NCI-H226 (cell line): ENCODE results near the gene KCNJ12.
"Not testable (repeated sequence)": the region's sequence is repeated elsewhere in the genome, so short reads cannot be mapped to it uniquely, and the experiment has no call there.

ENCODE experiments used
- DNase-seq: peaks from one replicate; pipeline ENCODE4 v3.0.0-alpha.2; 2015

The KCNJ12 gene

DNA sequence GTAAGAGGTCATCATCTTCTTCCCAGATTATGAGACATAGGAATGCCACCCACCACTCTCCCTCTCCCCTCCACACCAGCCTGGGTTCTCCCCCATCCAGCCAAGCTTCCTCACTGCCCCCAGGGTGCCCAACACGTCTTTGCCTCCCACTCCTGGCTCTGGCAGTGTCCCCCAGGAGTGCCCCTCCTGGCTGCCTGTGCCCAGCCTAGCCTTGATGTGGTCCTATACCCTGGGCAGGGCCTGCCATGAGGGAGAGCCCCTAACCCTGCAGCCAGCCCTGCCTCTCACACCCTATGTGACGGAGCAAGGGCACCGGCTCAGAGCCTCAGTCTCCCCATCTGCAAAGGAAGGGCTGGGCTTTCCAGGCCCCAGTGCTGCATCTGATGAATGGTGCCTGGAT lies 33.8 kb downstream of the KCNJ12 start:
- not testable (repeated sequence) for DNase-seq

DNA sequence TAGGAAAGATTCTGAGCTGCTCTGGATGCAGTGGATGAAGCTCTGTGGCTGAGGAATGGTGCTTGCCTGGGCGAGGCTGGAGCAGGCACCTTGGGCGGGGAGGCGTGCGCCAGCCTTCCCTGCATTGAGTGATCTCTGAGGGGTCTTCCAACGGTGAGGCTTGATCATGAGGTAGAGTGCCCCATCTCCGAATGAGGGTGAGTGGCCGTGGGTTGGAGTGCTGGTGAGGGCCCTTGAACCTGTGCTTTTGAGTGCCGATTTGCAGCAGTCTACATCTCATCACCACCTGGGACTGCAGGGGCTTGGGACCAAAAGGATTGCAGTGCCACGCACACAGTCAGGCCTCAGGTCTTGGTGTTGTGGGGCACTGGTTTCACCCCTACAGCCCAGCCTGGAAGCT lies 34.2 kb downstream of the KCNJ12 start:
- not testable (repeated sequence) for DNase-seq

DNA sequence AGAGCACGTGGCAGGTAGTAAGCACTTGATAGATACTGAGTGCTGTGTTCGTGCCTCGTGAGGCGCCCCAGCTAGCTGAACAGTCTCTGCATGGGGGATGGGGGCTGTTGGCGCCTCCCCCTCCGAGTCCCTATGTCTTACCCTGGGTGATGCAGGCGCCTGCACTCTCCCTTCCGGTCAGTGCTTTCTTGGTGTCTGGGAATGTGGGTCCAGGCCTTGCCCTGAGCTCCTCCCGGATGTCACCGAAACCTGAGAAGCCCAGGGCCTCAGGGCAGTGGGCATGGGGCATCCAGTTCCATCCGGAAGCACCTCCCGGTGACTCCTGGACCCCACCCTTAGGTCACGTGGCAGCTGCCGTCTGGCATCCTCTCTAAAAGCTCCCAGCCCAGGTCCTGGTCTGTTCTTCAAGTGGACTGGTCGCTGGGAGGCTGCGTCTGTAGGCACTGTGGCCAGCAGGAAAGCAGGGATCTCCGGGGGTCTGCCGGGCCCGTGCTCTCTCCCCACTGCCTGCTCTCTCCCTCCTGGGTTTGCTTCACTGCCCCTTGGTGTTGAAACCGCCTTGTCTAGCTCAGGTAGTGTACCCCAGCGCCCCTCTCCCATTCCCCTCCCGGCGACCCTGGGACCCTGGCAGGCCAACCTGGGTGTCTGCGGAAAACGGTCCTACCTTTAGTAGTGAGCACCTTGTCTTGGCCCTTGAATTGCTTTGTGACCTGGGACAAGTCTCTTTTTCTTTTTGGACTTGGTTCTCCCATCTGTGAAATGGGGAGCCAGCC lies 34.9 kb downstream of the KCNJ12 start:
- DNase-seq, result not testable (repeated sequence)

DNA sequence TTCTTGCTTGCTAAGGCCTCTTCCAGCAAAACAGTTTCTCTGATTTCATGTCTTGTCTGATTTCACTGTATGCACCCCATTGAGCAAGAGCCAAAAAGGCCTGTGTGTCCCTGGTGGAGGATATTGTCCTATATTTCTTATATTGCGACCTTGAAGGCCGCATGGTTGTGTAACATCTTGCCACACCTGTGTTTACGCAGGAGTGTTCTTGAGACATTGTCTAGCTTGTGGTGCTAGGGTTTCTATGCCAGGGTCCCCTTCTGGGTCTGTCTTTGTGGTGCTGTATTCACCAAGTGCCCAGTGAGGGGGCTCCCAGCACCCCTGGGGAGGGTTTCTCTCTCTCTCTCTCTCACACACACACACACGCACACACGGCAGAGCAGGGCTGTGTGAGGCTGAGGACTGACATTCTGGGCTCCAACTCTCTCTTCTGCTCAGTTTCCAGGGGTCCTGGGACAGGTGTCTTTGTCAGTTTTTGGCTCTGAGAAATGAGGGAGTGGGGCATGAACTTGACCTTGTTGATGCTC lies 35.6 kb downstream of the KCNJ12 start:
- not testable (repeated sequence) for DNase-seq

DNA sequence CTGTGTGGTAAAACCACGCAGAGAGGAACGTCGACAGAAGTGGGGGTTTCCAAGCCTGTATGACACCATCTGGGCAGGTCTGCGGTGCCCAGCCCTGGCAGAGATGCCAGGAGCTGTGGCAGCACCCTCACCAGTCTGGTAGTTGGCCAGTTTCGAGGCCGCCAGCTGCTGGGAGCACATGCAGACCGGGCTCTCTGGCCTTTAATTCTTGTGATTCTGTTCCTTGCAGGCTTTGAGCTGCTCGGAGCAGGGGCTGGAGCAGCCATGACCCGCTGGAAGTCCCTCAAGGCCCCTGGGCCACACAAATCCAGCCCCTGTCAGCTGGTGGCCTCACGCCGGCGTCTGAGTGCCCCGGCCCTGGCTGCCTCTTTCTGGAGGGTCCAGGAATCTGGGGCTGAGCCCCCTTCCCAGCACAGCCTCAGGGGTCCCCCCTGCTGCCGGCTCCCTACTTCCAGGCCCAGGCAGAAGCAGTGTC lies 36.1 kb downstream of the KCNJ12 start:
- not testable (repeated sequence) for DNase-seq

DNA sequence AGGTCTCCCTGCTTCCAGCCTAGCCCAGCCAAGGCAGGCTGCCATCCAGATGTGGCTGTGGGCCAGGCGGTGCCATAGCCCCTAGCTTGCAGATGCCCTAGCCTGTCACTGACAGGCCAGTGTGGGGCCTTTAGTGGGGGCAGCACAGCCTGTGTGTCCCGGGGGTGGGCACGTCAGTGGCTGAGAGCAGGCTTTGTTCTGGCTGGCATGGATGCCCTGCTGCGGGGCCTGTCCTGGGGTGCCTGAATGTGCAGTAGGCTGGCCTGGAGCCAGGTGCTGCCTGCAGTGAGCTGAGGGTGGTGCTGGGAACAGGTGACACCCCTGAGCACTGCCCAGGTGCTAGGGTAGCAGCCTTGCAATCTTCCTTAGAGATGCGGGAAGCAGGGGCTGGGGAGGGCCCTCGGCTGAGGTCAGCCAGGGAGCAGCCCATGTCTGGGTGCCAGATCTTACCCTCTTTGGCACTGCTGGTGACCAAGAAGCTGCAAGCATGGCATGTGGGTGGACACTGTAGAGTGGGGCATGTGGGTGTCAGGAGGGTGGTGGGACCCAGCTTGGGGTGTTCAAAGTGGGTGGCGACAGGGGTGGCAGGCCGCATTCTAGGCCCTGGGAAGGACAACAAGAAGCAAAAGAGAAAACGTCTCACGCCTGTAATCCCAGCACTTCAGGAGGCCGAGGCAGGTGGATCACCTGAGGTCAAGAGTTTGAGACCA lies 37.6 kb downstream of the KCNJ12 start:
- not testable (repeated sequence) for DNase-seq

DNA sequence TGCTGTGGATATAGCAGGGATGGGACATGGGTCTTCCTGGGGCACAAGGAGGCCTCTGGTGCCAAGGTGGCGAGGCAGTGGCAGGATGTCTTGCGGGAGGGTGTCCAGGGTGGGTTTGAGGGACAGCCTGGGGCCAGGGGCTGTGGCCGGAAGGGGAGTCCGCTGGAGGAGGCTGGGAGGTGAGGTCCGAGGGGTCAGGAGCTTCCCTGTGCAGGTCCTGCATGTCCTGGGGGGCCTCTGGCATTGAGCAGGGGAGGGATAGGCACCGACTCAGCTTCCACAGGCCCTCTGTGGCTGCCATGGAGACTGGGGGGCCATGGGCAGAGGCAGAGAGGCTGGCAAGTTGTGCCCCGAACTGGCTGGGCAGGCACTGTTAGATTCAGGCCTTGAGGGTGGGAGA lies 38.5 kb downstream of the KCNJ12 start:
- DNase-seq, result not testable (repeated sequence)

DNA sequence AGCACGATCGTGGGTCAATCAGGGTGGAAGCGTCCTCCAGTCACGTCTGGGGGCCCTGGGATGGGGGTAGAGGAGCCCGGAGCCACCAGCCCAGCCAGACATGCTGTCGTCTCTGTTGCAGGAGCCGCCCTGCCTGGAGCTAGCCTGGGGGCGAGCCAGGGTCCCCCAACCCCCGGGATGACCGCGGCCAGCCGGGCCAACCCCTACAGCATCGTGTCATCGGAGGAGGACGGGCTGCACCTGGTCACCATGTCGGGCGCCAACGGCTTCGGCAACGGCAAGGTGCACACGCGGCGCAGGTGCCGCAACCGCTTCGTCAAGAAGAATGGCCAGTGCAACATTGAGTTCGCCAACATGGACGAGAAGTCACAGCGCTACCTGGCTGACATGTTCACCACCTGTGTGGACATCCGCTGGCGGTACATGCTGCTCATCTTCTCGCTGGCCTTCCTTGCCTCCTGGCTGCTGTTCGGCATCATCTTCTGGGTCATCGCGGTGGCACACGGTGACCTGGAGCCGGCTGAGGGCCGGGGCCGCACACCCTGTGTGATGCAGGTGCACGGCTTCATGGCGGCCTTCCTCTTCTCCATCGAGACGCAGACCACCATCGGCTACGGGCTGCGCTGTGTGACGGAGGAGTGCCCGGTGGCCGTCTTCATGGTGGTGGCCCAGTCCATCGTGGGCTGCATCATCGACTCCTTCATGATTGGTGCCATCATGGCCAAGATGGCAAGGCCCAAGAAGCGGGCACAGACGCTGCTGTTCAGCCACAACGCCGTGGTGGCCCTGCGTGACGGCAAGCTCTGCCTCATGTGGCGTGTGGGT lies 39.2 kb downstream of the KCNJ12 start:
- DNase-seq, result not testable (repeated sequence)

DNA sequence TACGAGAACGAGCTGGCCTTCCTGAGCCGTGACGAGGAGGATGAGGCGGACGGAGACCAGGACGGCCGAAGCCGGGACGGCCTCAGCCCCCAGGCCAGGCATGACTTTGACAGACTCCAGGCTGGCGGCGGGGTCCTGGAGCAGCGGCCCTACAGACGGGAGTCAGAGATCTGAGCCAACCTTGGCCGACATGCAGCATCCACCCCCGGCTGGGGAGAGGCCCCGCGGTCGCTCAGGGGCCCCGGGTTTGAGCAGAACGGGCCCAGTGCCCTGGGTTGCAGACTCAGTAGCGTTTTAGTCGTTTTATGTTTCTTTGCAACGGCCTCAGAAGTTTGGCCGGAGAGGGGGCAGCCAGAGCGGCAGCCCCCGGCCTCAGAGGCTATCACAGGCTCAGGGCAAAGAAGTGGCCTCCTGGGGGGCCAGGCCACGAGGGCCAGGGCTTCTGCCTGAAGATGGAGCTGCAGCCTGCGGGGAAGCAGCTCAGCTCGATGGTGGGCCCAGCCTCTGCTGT lies 40.4 kb downstream of the KCNJ12 start:
- DNase-seq, result not testable (repeated sequence)

DNA sequence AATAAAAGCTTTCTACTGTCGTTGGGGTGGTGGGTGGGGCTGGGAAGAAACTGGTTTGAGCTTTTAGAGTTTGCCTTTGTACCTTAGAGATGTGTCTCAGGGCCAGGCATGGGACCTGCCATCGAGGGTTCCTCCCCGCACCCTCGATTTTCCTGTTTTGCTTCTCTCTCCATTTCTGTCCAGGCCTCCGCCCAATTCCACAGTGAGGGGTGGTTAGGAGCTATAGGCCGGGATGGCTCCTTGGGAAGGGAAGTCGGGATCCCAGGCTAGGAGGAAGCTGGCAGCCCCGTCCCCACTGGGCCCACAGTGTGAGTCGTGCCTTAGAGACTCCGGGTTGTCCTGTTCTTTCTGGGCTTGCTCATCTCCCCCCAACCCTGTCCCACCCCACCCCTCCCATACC lies 41.2 kb downstream of the KCNJ12 start:
- not testable (repeated sequence) for DNase-seq

DNA sequence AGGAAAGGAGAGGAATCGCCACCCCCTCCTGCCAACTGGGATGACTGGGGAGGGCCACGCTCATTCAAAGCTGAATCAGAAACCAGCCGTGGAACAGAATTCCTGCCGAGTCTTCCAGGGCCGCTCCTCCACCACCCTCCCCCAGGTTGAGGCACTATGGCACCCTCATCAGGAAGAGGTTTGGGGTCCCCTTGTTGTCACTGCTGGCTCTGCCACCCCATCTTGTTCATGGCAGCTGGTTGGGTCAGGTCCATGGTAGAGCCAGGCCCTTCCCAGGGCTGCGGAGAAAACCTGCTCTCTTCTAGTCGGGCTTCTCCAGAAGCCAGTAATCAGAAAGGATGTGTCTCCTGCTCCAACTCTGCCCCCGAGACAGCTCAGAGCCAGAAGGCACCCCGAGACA lies 41.8 kb downstream of the KCNJ12 start:
- no peak for DNase-seq

DNA sequence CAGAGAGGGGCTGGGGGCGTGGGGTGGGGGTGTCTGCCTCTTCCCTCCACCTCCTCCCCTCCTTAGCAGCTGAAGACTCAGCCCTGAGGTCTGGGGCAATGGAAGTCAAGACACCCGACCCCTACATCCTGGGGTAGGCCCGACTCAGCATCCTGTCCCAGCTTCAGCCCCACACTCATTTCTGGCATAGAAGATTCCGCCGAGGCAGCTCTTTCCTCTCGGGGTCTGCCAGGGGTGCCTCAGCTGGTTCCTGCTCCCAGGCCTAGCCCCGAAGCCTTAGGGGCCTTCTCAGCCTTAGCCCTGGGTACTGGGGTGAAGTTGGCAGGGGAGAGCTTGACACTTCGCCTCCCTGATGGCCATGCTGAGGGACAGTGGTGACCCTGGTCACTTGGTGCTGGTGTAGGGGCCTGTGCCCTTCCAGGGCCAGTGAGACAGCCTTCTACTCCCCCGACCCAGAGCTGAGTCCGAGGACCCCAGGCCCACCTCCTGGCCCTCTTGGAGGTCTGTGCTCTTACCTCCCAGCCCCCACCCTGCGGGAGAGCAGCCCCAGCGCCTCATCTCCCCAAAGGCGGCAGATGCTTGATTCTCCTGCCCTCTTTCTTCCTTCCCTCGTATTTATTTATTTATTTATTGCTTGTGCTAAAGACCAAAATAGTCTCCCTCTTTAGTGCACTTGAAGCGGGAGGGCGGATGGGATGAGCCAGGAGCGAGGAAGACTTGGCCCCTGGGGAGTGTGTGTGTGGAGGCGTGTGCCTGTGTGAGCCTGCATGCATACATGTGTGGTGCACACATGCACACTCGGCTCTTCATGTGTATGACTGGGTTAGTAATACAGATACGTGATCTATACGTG lies 42.5 kb downstream of the KCNJ12 start:
- DNase-seq, result no peak

DNA sequence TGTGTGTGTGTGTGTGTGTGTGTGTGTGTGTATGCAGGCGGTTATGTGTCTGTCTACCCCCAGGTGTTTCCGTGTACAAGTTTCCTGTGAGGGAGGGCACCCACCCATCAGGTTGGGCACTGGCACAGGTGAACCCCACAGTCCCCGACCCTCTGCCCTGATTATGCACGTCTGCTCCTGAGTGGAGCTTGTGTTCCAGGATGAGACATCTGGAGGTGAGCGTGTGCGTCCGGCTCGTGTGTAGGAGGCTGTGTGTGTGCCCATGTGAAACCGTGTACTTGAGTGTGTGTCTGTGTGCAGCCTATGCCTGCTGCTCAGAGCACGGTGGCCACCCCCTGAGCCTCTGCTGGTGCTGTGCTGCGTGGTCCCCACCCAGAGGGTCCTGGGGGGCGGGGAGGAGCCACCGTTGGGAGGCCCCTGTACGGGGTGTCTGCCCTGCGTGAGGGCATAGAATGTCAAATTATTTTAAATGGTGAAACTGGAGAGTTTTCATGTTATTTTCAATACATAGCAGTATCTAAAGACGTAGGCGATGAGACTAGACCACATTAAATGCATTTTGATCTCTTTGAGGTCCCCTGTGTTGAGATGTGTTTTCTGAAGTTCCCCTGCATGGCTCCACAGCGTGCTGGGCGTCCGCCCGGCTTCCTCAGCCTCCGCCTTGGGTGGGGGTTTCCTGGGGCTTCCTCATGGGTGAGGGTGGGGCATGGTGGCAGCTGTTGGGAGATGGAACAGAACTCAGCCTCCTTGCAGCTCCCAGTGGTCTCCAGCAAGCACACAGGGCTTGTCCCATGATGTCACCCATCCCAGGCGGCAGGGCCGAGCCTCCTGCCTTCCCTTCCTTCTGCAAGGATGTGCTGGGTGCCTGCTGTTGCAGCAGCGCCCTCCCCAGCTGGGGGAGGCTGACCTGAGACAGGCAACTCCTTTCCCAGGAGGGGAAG lies 43.4 kb downstream of the KCNJ12 start:
- DNase-seq, result no peak

DNA sequence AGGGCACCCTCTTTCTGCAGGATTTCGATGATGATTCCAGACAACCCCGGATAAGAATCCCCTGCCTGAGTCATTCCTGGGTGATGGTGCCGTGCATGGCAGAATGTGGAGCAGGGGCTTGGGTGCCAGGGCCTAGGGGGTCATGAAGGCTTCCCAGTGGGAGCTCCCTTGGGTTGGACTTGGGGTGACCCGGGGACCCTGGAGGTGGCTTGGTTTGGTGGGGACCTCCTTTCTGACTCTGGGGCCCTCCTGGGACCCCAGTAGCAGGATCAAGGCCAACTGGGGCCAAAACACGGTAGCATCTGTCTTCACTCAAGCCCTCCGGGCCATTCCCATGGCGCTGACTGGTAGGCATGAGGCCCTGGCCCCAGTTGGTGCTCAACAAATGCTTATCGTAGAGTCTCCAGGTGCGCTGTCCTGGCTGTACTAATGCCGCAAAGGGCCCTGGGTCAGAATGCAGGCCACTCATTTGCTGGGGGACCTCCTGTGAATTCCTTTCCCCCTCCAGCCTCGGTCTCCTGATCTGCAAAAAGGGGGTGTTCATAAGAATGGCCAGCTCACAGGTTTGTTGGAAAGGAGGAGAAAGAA lies 44.4 kb downstream of the KCNJ12 start:
- DNase-seq, result not testable (repeated sequence)

DNA sequence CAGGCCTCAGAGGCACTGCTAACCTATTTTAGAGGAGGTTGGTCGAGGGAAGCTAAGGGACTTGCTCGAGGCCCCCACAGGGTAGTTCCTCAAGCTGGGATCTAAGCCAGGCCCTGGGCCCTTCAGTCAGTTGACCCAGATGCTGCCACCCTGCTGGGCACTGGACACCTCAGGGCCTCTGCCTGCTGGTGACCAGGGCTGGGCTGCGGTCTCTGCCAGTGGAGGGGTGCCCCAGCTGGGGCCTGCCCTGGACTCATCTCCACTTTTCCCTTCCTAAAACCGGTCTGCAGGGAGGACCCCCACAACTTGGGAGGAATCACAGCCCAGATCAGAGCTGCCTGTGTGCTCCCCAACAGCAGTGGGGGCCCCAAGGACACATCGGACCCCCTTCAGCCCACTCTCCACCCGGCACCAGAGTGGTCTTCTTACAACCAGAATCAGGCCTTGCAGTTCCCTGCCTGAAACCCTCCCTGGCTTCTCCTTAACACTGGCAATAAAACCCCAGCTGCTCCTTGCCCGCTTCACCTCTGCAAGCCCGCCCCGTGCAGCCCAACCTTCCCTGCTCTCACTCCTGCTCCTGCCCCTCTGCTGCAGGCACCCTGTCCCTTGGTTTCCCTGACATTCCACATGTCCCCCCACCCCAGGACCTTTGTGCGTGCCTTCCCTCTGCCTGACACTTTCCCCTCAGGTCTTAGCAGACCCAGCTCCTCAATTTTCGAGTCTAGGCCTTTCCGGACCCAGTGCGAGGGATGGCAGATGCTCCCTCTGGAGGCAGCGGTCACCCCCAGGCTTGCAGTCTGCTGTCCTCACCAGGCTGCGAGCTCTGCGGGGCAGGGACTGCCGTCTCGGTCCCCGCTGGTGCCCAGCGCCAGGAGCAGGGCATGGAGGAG lies 45.5 kb downstream of the KCNJ12 start:
- not testable (repeated sequence) for DNase-seq

DNA sequence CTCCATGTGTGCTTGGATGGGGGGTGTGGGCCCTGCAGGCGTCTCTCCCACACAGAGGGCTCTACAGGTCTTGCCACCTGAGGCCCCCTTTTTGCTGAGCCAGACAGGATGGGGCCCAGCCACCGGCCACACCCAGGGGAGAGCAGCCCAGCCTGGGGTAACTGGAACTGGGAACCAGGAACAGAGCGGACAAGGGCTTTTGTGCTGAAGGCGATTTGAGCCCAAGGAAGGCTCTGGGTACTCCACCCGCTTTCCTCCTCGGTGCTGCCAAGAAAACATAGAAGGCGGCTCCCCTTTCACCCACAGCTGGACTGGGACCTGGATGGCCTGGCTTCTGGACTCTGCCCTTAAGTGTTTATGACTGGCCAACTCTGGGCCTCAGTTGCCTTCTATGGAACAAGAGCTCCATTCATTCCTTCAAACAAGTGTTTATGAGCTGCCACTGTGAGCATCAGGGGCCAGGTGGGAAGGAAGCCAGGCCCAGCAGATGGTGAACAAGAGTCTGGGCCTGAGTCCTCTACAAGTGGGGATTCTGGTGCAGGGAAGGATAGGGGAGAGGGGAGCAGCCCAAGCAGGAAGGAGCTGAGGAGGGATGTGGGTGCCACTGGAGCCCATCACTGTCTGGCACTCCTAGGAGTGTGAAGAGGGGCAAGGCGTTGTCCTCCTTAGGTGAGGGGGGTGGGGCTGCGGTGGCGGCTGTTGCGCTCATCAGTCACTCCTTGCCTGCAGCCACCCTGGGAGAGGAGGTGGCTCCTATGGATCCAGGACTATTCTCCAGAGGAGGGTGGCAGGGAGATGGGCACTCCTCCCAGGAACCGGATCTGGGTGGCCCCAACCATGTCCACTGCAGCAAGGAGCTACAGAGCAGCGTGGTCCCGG lies 46.4 kb downstream of the KCNJ12 start:
- DNase-seq, result not testable (repeated sequence)

DNA sequence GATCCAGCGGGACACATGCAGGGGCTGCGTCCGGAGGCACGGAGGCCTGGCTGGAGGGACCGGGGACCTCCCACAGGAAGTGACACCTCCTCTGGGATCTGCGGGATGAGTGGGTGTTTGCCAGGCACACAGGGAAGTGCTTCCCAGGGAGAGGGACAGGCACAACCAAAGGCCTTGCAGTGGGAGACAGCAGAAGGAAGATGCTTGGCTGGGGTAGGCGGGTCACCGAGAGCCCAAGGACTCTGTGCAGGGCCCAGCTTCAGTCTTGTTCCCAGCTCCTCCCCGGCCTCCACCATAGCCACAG lies 47.0 kb downstream of the KCNJ12 start:
- DNase-seq, result not testable (repeated sequence)

DNA sequence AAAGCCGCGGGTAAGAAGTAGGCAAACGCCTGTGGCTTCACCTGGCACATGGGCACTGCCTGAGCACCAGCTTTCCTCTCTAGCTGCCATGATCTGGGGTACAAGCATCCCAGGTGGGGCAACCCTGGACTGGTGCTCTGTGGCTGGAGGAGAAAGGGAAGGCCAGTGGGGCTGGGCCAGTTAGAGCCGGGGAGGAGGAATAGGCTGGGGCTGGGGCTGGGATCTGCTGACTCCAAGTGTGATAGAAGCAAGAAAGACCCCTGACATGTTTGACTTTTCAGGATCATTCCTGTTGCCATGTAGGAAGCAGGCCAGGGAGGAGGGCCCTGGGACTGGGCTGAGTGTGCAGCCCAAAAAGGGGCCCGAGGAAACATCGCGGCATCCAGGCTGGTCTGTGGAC lies 48.5 kb downstream of the KCNJ12 start:
- not testable (repeated sequence) for DNase-seq
